HL-60 (cell line): Measurements from ENCODE around the gene GAS2.

ENCODE experiments used
- DNase-seq, 2 experiments: peaks; one replicate each; pipeline ENCODE4 v3.0.0-alpha.2; 2010 to 2020; ENCODE audit warnings: low read depth in 1 of 2, low spot score in 1 of 2
- H3K27ac ChIP-seq: fragments of 250-450 bp; sonication (Bioruptor Pico); replicated peaks from 2 replicates; pipeline ENCODE4 v1.5.1; 2020; ENCODE audit warnings: mild to moderate bottlenecking, moderate library complexity
- H3K27me3 ChIP-seq: fragments of 250-450 bp; sonication (Bioruptor Pico); 2 replicates; pipeline ENCODE4 v1.5.1; 2021; ENCODE audit warnings: mild to moderate bottlenecking, moderate library complexity; ENCODE audit not compliant: insufficient read depth, poor library complexity, severe bottlenecking
- H3K4me3 ChIP-seq: replicated peaks from 2 replicates; pipeline ENCODE4 v1.5.1; 2011; ENCODE audit warnings: mild to moderate bottlenecking, control low read depth, low read length; ENCODE audit not compliant: insufficient read depth
- CTCF ChIP-seq: IDR thresholded peaks from one replicate; pipeline ENCODE4 v1.5.1; 2011; ENCODE audit warnings: low read length, control low read depth, inconsistent platforms; ENCODE audit not compliant: insufficient read depth
- GABPA ChIP-seq: IDR thresholded peaks from 2 replicates; pipeline ENCODE4 v1.6.1; 2012; ENCODE audit warnings: low read depth
- POLR2AphosphoS5 ChIP-seq: IDR thresholded peaks from 2 replicates; pipeline ENCODE4 v1.6.1; 2012; ENCODE audit warnings: low read depth
- SPI1 ChIP-seq: IDR thresholded peaks from 2 replicates; pipeline ENCODE4 v1.6.1; 2012; ENCODE audit warnings: low read depth, mild to moderate bottlenecking, borderline replicate concordance
- TF ChIP-seq, protein P1 (sequence below): IDR thresholded peaks from 2 replicates; pipeline ENCODE4 v1.6.1; 2012; ENCODE audit warnings: low read depth; ENCODE audit not compliant: insufficient replicate concordance

GAS2 gene

GRCh38 chr11:22680628-22681027, 14.2 kb downstream of the GAS2 start:
- Histone ChIP-seq H3K27me3 (peaks cover 4% of the 10 kb centered on the region), H3K4me3 (no peak overlapping the region), H3K27ac (no peak overlapping the region)
- DNase-seq = no peak
- TF ChIP-seq, protein P1, sequence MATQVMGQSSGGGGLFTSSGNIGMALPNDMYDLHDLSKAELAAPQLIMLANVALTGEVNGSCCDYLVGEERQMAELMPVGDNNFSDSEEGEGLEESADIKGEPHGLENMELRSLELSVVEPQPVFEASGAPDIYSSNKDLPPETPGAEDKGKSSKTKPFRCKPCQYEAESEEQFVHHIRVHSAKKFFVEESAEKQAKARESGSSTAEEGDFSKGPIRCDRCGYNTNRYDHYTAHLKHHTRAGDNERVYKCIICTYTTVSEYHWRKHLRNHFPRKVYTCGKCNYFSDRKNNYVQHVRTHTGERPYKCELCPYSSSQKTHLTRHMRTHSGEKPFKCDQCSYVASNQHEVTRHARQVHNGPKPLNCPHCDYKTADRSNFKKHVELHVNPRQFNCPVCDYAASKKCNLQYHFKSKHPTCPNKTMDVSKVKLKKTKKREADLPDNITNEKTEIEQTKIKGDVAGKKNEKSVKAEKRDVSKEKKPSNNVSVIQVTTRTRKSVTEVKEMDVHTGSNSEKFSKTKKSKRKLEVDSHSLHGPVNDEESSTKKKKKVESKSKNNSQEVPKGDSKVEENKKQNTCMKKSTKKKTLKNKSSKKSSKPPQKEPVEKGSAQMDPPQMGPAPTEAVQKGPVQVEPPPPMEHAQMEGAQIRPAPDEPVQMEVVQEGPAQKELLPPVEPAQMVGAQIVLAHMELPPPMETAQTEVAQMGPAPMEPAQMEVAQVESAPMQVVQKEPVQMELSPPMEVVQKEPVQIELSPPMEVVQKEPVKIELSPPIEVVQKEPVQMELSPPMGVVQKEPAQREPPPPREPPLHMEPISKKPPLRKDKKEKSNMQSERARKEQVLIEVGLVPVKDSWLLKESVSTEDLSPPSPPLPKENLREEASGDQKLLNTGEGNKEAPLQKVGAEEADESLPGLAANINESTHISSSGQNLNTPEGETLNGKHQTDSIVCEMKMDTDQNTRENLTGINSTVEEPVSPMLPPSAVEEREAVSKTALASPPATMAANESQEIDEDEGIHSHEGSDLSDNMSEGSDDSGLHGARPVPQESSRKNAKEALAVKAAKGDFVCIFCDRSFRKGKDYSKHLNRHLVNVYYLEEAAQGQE = no peak
- no peak for TF ChIP-seq SPI1

DNA sequence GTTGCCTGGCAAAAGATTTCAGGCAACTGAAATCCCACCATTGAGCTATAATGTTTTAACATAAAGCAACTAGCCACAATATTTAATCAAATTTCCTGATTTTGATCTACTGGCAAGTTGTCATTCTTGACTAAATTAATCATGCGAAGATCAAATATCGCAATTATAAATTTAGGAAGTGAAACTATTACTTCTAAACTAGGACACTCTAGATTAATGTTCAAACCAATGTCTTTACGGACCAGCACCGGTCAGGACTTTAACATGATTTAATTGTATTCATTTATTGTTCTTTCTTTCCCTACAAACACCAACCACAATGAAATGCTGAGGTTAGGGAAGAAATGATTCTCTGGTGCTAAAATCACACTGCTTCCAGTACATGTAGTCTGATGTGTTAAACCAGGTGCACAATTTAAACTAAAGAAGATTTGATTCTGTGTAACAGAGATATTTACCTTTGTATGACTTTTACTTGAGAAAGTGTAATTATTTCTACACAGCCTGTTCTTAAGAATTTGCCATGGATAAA, 14.9 kb downstream of the GAS2 start:
- Histone ChIP-seq H3K27ac (no peak overlapping the region), H3K4me3 (no peak overlapping the region)
- no peak for DNase-seq

DNA sequence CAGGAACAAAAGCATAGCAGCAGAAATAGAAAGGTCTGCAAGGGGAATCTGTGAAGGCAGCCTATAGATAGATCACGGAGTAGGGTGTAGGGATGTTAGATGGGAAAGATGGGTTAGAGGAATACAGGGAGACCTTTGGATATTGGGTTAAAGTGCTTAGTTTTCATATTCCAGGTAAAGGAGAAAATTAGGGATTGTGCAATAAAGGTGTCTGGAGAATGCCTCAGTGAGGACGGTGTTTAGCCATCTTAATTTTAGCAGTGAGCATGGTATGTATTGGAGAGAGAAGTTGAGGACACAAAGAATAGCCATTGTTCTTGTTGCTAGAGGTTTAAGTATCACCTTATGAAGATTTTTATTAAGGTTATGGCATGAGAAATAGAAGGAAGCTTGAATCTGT, 17.7 kb downstream of the GAS2 start:
- Histone ChIP-seq H3K27ac (no peak overlapping the region), H3K4me3 (no peak overlapping the region), H3K27me3 (peaks cover 4% of the 10 kb centered on the region)
- no peak for TF ChIP-seq CTCF
- no peak for TF ChIP-seq POLR2AphosphoS5
- no peak for TF ChIP-seq SPI1
- no peak for TF ChIP-seq GABPA
- TF ChIP-seq, protein P1 = no peak
- DNase-seq = no peak

More for the DNA sequence above, 14.9 kb downstream of the GAS2 start:
- peaks cover 4% of the 10 kb centered on the region for H3K27me3 ChIP-seq
- TF ChIP-seq SPI1 (no peak), POLR2AphosphoS5 (no peak), CTCF (no peak), GABPA (no peak)
- TF ChIP-seq, protein P1 = no peak

GRCh38 chr11:22685111-22685510, 18.7 kb downstream of the GAS2 start:
- peaks cover 4% of the 10 kb centered on the region for H3K27me3 ChIP-seq

More at GRCh38 chr11:22685111-22685510, 18.7 kb downstream of the GAS2 start:
- no peak for DNase-seq
- Histone ChIP-seq H3K4me3 (no peak overlapping the region), H3K27ac (no peak overlapping the region)
- no peak for TF ChIP-seq CTCF
